DND-41 (cell line): ENCODE data around the gene CCT4.
"Not testable (repeated sequence)": the region's sequence is repeated elsewhere in the genome, so short reads cannot be mapped to it uniquely, and the experiment has no call there.

Experiments used
- ATAC-seq: fragments of 200-7000 bp; cut with Tn5 transposase; 3 replicates; pipeline ENCODE4 v1.9.1; 2021; ENCODE audit warnings: low read depth; ENCODE audit not compliant: insufficient read depth
- DNase-seq: peaks from one replicate; pipeline ENCODE4 v3.0.0-alpha.2; 2020
- H2AFZ ChIP-seq: 2 replicates; pipeline ENCODE4 v1.6.0; 2012; ENCODE audit warnings: low read depth, low read length
- H3K27ac ChIP-seq: 2 replicates; pipeline ENCODE4 v1.5.1; 2012; ENCODE audit warnings: low read length, inconsistent platforms
- H3K27me3 ChIP-seq: fragments of 200-600 bp; sonication (generic); 2 replicates; pipeline ENCODE4 v1.6.0; 2012; ENCODE audit warnings: low read length, mild to moderate bottlenecking, inconsistent platforms; ENCODE audit not compliant: insufficient read depth, poor library complexity
- H3K36me3 ChIP-seq: 2 replicates; pipeline ENCODE4 v1.5.1; 2012; ENCODE audit warnings: low read length, inconsistent platforms; ENCODE audit not compliant: insufficient read depth
- H3K4me1 ChIP-seq: 2 replicates; pipeline ENCODE4 v1.5.1; 2012; ENCODE audit warnings: mild to moderate bottlenecking, low read length; ENCODE audit not compliant: insufficient read depth
- H3K4me2 ChIP-seq: 2 replicates; pipeline ENCODE4 v1.6.0; 2012; ENCODE audit warnings: mild to moderate bottlenecking, moderate library complexity, low read length, inconsistent platforms; ENCODE audit not compliant: insufficient read depth
- H3K4me3 ChIP-seq, 2 experiments: fragments of 200-600 bp in 1 of 2; shearing (Covaris generic) in 1 of 2; 2 replicates each; pipeline ENCODE4 v1.5.1; 2012 to 2016; ENCODE audit warnings: inconsistent platforms in 2 of 2, low read length in 2 of 2, mild to moderate bottlenecking in 2 of 2, low read depth in 1 of 2, moderate library complexity in 1 of 2
- H3K79me2 ChIP-seq: 2 replicates; pipeline ENCODE4 v1.6.0; 2012; ENCODE audit warnings: low read length, inconsistent platforms; ENCODE audit not compliant: insufficient read depth
- H3K9ac ChIP-seq: 2 replicates; pipeline ENCODE4 v1.6.0; 2012; ENCODE audit warnings: low read depth, mild to moderate bottlenecking, inconsistent platforms, low read length, moderate library complexity
- H3K9me3 ChIP-seq: 2 replicates; pipeline ENCODE4 v1.5.1; 2012; ENCODE audit warnings: low read length, moderate library complexity, mild to moderate bottlenecking, inconsistent platforms; ENCODE audit not compliant: insufficient read depth, severe bottlenecking
- H4K20me1 ChIP-seq: 2 replicates; pipeline ENCODE4 v1.6.0; 2012; ENCODE audit warnings: low read length; ENCODE audit not compliant: insufficient read depth
- EZH2 ChIP-seq: IDR thresholded peaks from 3 replicates; pipeline ENCODE4 v1.6.1; 2012; ENCODE audit warnings: borderline replicate concordance, low read depth, mild to moderate bottlenecking, moderate library complexity, low read length, inconsistent platforms; ENCODE audit not compliant: severe bottlenecking
- TF ChIP-seq, protein P1 (sequence below): IDR thresholded peaks from 2 replicates; pipeline ENCODE4 v1.5.1; 2012; ENCODE audit warnings: borderline replicate concordance, low read length, moderate library complexity, mild to moderate bottlenecking; ENCODE audit not compliant: poor library complexity, severe bottlenecking; ENCODE audit errors: extremely low read depth

Gene CCT4

DNA sequence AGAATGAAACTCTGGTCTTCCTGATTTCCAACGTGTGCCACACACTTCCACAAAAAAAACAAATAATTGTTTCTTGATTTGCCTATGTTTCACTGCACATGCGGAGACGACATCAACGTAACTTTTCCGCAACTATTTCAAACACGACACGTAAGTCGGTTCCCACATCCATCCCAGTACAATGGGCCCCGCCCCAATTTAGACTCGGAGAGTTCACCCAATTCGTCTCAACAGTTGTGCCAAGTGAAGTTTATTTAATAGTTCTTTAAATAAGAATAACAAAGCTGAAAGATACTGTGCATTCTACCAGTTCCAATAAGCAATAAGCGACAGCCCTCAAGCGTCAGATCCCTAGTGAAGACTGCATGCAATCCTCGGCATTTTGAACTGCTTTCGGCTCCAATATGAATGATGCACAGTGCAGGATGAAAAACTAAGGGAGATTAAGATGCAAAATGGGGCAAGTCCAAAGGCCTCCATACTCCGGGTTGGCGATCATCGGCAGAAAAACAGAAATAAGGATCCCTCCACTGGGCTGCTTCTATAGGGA, 664 bp downstream of the CCT4 start:
- H3K4me3 ChIP-seq = peak overlapping the region; percentile 70 to 78
- peaks cover 55% of the 10 kb centered on the region for H3K36me3 ChIP-seq
- H3K9ac ChIP-seq = peak overlapping the region; percentile 86
- TF ChIP-seq EZH2 = no peak
- TF ChIP-seq, protein P1, sequence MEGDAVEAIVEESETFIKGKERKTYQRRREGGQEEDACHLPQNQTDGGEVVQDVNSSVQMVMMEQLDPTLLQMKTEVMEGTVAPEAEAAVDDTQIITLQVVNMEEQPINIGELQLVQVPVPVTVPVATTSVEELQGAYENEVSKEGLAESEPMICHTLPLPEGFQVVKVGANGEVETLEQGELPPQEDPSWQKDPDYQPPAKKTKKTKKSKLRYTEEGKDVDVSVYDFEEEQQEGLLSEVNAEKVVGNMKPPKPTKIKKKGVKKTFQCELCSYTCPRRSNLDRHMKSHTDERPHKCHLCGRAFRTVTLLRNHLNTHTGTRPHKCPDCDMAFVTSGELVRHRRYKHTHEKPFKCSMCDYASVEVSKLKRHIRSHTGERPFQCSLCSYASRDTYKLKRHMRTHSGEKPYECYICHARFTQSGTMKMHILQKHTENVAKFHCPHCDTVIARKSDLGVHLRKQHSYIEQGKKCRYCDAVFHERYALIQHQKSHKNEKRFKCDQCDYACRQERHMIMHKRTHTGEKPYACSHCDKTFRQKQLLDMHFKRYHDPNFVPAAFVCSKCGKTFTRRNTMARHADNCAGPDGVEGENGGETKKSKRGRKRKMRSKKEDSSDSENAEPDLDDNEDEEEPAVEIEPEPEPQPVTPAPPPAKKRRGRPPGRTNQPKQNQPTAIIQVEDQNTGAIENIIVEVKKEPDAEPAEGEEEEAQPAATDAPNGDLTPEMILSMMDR = peak; percentile 1
- peaks cover 62% of the 10 kb centered on the region for H3K79me2 ChIP-seq
- peak overlapping the region; percentile 91 for H3K27ac ChIP-seq
- peaks cover 31% of the 10 kb centered on the region for H3K4me1 ChIP-seq
- H3K9me3 ChIP-seq = no peaks in the 10 kb centered on the region
- peaks cover 39% of the 10 kb centered on the region for H4K20me1 ChIP-seq
- H2AFZ ChIP-seq = peak overlapping the region; percentile 86
- DNase-seq (peak; percentile 33), ATAC-seq (peak; percentile 3; the same call in 2 of the 3 replicates)
- peak overlapping the region; percentile 75 for H3K4me2 ChIP-seq
- no peaks in the 10 kb centered on the region for H3K27me3 ChIP-seq

DNA sequence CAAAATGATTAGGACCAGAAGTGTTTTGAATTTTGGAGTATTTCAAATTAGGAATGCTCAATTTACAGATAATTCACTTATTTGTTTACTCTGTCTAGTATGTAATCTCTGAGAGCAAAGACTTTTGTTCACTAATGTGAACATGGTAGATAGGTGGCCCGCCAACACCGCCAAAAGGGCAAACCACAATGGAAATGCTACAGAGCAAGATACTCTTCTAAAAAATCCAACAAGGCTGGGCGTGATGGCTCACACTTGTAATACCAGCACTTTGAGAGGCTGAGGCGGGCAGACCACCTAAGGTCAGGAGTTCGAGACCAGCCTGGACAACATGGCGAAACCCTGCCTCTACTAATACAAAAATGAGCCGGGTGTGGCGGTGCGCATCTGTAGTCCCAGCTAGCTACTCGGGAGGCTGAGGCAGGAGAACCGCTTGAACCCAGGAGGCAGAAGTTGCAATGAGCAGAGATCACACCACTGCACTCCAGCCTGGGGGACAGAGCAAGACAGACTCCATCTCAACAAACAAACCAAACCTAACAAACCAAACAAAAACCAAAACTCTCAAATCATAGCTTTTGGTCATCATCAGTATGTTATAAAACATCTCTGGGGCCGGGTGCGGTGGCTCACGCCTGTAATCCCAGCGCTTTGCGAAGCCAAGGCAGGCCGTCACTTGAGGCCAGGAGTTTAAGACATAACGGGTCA, 2.4 kb downstream of the CCT4 start:
- H4K20me1 ChIP-seq = peaks cover 40% of the 10 kb centered on the region
- peaks cover 72% of the 10 kb centered on the region for H3K36me3 ChIP-seq

DNA sequence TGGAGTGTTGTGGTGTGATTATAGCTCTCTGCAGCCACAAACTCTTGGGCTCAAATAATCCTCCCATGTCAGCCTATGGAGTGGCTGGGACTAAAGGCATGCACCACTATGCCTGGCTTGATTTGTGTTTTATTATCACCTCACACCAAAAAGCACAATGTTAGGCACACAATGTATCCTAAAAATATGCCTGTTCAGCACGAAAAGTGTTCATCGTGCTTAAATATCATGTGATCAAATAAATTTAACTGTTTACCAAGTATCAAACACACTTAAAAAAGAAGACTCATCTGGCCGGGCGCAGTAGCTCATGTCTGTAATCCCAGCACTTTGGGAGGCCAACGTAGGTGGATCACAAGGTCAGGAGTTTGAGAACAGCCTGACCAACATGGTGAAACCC, 5.6 kb downstream of the CCT4 start:
- Histone ChIP-seq H4K20me1 (peaks cover 40% of the 10 kb centered on the region), H3K9ac (no peak overlapping the region), H3K9me3 (no peaks in the 10 kb centered on the region), H3K36me3 (peaks cover 98% of the 10 kb centered on the region), H3K79me2 (peaks cover 72% of the 10 kb centered on the region), H2AFZ (no peak overlapping the region), H3K27ac (no peak overlapping the region), H3K4me3 (no peak overlapping the region), H3K4me2 (no peak overlapping the region), H3K27me3 (no peaks in the 10 kb centered on the region), H3K4me1 (peaks cover 21% of the 10 kb centered on the region)
- DNase-seq (no peak), ATAC-seq (no peak)
- no peak for TF ChIP-seq EZH2
- TF ChIP-seq, protein P1 = no peak

More for the DNA sequence above, 2.4 kb downstream of the CCT4 start:
- no peak for DNase-seq
- Histone ChIP-seq H3K79me2 (peaks cover 72% of the 10 kb centered on the region), H3K4me3 (peak overlapping the region in 1 of 2 experiments; percentile 70; a peak in 2 of 4 replicates), H3K4me2 (peak overlapping the region; percentile 75), H3K27me3 (no peaks in the 10 kb centered on the region), H3K9ac (peak overlapping the region; percentile 86; the same call in 1 of the 2 replicates), H3K9me3 (no peaks in the 10 kb centered on the region), H2AFZ (no peak overlapping the region), H3K27ac (no peak overlapping the region), H3K4me1 (peaks cover 31% of the 10 kb centered on the region)
- ATAC-seq = no peak
- no peak for TF ChIP-seq EZH2
- TF ChIP-seq, protein P1 = no peak

DNA sequence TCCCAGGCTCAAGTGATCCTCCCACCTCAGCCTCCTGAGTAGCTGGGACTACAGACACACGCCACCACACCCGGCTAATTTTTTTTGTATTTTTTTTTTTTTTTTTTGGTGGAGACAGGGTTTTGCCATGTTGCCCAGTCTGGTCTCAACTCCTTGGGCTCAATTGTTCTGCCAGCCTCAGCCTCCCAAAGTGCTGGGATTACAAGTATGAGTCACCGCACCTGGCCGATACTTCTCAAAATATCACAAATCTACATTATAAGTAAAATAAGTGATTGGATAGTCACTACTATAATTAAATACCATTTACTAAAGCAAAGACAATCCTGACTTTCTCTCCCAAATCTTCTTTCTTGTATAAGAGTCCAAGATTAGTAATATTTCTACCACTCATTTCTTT, 9.1 kb downstream of the CCT4 start:
- Histone ChIP-seq H3K36me3 (peaks cover 98% of the 10 kb centered on the region), H3K79me2 (peaks cover 48% of the 10 kb centered on the region)
- H3K9ac ChIP-seq, H2AFZ ChIP-seq, H3K4me2 ChIP-seq, H3K4me1 ChIP-seq, H3K27me3 ChIP-seq, DNase-seq, H3K27ac ChIP-seq, ATAC-seq, H3K9me3 ChIP-seq, H3K4me3 ChIP-seq, H4K20me1 ChIP-seq: not testable (repeated sequence)
